HG02763 (cell line): ENCODE data around the gene NKD2.
"Not testable (repeated sequence)": the region's sequence is repeated elsewhere in the genome, so short reads cannot be mapped to it uniquely, and the experiment has no call there.

ENCODE experiments used
- ATAC-seq: cut with Tn5 transposase; IDR thresholded peaks from one replicate; pipeline ENCODE4 v1.9.1; 2021; ENCODE audit warnings: mild to moderate bottlenecking, moderate library complexity; ENCODE audit not compliant: unreplicated experiment

Gene NKD2, protein sequence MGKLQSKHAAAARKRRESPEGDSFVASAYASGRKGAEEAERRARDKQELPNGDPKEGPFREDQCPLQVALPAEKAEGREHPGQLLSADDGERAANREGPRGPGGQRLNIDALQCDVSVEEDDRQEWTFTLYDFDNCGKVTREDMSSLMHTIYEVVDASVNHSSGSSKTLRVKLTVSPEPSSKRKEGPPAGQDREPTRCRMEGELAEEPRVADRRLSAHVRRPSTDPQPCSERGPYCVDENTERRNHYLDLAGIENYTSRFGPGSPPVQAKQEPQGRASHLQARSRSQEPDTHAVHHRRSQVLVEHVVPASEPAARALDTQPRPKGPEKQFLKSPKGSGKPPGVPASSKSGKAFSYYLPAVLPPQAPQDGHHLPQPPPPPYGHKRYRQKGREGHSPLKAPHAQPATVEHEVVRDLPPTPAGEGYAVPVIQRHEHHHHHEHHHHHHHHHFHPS

GRCh38 chr5:1008451-1009358, at the start of gene NKD2:
TSS of gene NKD2 (plus strand) at chr5:1008802. CDS start at chr5:1009058, 256 bp downstream.
- no peak for ATAC-seq

GRCh38 chr5:959581-960531, 48.7 kb upstream of the NKD2 start:
- no peak for ATAC-seq

GRCh38 chr5:960551-960950, 48.1 kb upstream of the NKD2 start:
- ATAC-seq: no peak

DNA sequence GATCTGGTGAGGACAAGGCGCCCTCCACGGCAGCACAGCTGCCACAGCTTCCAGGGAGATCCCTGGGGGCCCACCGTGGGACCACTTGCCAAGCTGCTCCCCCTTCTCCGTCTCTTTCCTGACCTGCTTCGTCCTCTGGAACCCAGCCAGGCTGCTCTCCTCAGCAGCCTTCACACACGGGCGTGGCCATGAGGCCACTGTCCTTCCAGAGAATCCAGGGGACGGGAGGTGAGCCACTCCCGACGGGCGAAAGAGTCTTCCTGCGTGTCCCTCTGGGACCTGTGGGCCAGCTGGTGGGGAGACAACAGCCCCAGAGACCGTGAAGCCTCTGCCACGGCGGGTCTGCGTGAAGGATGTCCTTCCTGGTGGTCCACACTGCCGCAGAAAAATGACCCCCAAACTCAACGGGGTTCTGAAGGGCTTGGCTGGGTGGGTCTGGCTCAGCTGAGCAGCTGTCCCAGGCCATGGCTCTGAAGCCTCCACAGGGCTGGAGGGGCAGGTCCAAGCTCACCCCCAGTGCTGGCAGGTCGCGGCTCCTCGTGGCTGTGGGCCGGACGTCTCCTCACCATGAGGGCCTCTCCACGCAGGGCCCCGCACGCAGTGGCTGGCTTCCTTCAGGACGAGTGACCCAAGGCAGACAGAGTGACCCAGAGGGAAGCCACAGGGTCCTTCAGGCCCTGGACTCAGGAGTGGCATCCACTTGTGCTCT, 47.4 kb upstream of the NKD2 start:
- ATAC-seq: no peak

DNA sequence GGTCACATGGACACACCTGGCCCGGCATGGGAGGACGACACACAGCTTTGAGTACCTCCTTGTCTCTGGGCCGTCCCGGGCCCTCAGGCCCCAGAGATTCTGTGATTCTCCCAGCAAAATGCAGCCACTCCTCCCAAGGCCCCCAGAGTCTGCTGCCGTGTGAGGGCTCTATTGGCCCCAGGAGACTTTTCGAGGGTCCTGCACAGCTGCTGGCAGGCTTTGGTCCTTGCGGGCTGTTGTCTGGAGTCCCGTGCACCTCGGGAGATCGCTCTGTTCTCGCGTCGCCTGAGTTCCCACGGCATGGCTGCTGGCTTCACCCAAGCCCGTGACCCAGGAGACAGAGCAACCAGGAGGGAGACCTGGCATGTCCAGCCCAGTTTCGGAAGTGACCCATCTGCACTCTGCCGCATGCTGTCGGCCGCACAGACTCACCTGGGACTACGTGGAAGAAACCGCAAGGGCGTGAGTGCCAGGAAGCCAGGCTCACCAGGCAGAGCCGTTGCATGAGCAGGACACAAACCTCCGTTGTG, 46.8 kb upstream of the NKD2 start:
- ATAC-seq: no peak

- ATAC-seq: no peak
Measured at GRCh38 chr5:962386-962785, 46.2 kb upstream of the NKD2 start.

GRCh38 chr5:962801-963200, 45.8 kb upstream of the NKD2 start:
- no peak for ATAC-seq

GRCh38 chr5:963310-963672, 45.3 kb upstream of the NKD2 start:
- peak; percentile 25 for ATAC-seq

GRCh38 chr5:963673-964531, 44.7 kb upstream of the NKD2 start:
- ATAC-seq: peak; percentile 76

DNA sequence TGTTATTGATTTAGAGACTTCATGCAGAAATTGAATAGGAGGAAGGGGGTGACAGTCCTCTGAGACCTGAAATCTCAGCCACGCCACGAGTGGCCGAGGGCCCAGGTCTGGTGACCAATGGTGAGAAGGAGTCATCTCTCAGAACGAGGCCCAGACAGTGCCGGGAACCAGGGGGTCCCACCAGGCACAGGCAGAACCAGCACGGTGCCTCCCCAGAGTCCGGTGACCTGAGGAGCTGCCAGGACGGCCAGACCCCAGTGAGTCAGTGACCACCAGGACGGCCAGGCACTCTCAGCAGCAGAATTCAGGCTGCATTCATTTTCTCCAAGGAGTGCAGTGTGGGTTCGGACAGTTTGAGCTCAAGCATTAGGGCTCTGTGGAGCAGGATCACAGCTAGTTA, 43.8 kb upstream of the NKD2 start:
- ATAC-seq: no peak

- no peak for ATAC-seq
Measured at GRCh38 chr5:965604-966344, 42.8 kb upstream of the NKD2 start.

DNA sequence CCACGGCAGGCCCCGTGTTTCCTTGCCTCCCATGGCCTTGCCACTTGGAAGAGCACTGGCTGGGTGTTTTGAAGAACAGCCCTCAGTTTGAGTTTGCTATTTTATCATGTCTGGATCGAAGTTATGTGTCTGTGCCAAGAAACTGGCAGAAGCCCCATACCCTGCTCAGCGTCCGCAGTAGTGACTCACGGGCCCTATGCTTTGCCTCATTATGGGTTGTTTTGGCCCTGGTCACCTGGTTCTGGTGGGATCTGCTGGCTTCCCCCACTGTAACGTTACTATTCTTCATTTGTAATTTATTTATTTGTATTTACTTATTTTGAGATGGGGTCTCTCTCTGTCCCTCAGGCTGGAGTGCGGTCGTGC, 42.3 kb upstream of the NKD2 start:
- no peak for ATAC-seq

DNA sequence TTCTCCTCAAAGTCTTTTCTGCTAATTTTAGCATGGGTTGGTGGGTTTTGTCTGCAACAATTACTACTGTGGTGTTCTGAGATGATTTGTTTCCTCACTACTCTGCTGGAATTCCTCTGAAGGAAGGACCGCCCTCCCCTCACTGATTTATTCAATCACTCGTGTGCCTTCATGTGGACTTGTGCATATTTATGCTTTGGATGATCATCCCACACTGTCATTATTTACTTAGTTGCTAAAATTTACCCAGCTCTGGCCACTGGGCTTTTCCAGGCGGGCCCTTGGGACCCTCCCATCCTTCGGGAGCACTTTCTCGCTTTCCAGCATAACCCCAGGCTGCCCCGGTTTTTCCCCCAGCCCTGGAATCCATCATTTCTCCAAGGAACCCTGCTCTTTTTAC, 41.7 kb upstream of the NKD2 start:
- no peak for ATAC-seq

GRCh38 chr5:968881-969280, 39.7 kb upstream of the NKD2 start:
- ATAC-seq: no peak

- ATAC-seq: no peak
Measured at GRCh38 chr5:969408-969839, 39.2 kb upstream of the NKD2 start.

DNA sequence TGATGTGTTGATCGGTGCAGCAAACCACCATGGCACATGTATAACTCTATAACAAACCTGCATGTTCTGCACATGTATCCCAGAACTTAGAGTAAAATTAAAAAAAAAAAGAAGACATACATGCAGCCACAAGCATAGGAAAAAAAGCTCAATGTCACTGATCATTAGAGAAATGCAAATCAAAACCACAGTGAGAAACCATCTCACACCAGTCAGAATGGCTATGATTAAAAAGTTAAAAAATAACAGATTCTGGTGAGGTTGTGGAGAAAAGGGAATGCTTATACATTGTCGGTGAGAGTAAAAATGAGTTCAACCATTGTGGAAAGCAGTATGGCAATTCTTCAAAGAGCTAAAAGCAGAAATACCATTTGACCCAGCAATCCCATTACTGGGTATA, 36.0 kb upstream of the NKD2 start:
- ATAC-seq: not testable (repeated sequence)

DNA sequence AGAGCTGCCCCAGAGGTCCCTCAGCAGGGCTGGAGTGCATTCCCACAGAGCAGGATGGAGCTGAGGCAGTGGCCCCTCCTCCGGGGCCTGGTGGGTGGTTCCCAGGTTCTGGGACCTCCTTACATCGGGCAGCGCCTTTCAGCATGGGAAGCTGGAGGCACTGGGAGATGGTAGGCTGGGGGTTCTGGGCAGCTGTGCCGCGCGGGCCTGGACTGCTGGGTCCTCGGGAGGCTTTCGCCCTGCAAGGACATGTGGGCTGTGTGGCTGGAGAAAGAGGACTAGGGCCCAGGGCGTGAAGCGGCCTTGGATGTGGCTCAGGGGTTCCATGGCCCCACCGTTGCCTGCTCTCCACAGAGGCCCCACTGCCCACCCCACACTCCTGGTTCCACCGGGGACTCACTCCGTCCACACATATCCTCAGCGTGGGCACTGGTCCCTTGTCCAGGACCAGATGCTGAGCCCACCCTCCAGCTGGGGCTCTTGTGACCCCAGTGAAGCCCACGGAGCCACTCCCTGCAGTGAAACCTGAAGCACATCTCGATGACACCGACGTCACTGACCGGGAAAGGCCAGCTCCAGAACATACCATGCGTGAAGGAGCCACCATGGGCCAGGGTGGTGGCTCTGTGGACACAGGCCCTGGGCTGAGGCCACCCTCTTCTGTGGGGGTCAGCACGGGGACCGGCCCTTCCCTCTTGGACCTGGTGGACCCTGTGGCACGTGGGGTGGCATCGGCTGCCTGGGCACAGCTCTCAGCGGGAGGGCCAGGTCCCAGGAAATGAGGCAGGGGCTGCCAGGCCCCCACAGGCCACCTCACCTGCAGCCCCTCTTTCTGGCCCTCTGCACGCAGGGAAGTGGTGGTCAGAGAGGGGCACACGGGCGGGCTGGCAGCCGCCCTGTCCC, 31.5 kb upstream of the NKD2 start:
- no peak for ATAC-seq
